Fibroblast of skin of scalp (primary cell): ENCODE results near the gene TSC2.
"Not testable (repeated sequence)": the region's sequence is repeated elsewhere in the genome, so short reads cannot be mapped to it uniquely, and the experiment has no call there.

ENCODE experiments used
- DNase-seq: peaks from one replicate; pipeline ENCODE4 v3.0.0-alpha.2; 2013

The TSC2 gene

GRCh38 chr16:2009791-2010510 is 37.8 kb upstream of the TSC2 start, which contains the start of gene ZNF598:
TSS of gene ZNF598 (minus strand) at chr16:2009821.
- peak; percentile 93 for DNase-seq

GRCh38 chr16:2011726-2012125 is 36.1 kb upstream of the TSC2 start:
- not testable (repeated sequence) for DNase-seq

DNA sequence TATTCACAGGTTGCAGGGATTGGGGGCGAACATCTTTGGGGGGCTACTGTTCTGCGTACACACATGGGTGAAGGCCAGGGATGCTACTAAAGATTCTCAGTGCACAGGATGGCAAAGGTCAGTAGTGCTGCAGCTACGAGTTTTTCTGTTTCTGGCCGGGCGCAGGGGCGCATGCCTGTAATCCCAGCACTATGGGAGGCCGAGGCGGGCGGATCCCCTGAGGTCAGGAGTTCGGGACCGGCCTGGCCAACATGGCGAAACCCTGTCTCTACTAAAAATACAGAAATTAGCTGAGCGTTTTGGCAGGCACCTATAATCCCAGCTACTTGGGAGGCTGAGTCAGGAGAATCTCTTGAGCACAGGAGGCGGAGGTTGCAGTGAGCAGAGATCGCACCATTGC is 34.3 kb upstream of the TSC2 start:
- DNase-seq, result no peak

DNA sequence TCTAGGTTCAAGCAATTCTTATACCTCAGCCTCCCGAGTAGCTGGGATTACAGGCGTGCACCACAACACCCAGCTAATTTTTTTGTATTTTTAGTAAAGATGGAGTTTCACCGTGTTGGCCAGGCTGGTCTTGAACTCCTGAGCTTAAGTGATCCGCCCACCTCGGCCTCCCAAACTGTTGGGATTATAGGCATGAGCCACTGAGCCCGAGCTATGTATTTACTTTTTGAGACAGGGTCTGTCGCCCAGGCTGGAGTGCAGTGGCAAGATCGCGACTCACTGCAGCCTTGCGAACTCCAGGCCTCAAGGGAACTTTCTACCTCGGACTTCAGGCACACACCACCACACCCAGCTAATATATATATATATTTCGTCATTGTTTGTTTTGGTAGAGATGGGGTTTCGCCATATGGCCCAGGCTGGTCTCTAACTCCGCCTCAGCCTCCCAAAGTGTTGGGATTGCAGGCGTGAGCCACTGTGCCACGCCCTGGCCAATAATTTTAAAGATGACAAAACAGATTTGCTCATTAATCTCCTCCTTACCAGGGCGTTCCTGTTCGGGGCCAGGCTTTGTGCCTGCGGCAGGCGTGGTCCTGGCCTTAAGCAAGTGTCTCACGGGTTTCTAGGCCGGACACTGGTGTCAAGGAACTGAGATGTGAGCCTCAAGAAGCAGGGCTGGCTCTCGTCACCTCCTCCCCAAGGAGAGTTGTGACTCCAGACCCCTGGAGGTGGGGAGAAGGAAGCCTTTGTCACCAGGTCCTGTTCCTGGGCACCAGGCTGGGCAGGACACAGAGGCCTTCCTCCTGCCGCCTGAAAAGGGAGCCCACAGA is 32.5 kb upstream of the TSC2 start:
- DNase-seq, result peak; percentile 56

GRCh38 chr16:2015947-2016208 is 31.9 kb upstream of the TSC2 start:
- DNase-seq, result no peak

- DNase-seq, result peak; percentile 19
Observed at GRCh38 chr16:2016407-2016922, 31.3 kb upstream of the TSC2 start.

DNA sequence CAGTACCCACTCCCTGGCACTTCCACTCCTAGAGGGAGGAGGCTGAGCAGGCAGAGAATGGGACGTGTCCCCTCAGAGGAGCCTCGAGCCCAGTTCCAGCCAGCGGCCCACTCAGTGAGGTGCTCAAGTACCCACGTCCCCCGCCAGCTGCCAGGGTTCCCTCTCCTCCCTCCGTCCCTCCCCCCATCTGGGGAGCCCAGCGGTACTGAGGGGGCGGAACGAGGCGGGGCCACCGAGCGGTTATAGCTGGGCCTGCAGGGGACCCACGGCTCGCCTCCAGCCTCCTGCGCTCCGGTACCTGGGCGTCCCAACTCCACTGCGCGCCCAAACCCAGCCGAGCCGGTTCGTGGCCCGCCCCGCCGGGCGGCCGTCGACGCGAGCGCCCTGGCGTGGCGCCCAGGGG is 28.3 kb upstream of the TSC2 start, which contains the start of gene NPW:
Gene NPW (plus strand): TSS at position 268 of the 403 bp plus-strand sequence.
- no peak for DNase-seq

GRCh38 chr16:2019921-2020831 is 27.6 kb upstream of the TSC2 start:
- peak; percentile 9 for DNase-seq

DNA sequence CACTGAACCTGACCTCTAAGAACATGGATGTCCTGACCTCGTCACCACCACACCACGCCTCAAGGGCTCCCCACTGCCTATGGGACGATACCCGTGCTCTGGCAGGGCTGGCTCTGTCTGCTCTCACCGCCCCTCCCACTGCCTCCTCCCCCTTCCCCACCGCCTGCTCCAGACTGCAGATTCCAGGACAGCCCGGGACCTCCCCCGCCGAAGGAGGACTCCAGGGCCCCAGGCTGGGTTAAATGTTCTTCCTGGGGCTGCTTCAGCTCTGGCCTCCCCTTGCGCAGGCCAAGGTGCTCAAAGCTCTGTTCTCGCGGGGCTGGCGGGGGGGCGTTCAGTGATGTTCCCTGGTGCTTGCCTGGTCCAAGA is 25.1 kb upstream of the TSC2 start:
- peak; percentile 79 for DNase-seq

- DNase-seq, result peak; percentile 87
Observed at GRCh38 chr16:2023092-2024031, 24.4 kb upstream of the TSC2 start.

DNA sequence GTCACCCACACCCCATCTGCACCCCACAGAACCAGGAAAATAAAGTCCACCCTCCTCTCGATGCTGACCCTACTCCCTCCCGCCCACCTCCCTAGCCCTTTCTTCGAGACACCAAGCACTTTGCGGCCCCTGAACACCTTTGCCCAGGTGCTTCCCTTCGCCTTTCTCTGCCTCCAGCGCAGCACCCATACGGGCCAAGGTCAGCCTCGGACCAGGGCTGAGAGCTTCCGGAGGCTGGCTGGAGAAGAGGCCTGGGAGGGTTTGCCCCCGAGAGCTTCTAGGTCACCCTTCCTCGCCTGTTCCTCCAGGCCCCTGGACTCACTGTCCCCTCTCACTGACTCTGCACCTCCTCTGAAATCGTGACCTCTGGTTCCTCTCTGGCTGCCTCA is 23.8 kb upstream of the TSC2 start:
- no peak for DNase-seq

DNA sequence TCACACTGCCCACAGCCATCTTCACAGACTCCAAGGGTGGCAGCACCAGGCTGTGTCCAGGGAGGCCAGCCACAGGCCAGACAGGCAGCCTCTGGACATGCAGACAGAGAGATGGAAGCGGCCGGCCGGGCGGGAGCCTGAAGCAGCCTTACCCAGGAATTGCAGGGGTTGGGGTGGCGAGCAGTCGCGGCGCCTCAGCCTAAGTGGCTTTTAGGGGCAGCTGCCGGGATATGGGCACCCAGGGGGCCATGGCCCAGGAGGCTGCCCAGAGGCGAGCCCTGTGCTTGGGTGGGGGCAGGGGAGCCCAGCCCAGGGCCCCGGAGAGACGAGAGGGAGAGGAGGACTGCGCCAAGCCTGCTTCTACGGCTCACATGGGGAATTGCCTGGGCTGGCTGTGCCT is 22.5 kb upstream of the TSC2 start:
- no peak for DNase-seq

DNA sequence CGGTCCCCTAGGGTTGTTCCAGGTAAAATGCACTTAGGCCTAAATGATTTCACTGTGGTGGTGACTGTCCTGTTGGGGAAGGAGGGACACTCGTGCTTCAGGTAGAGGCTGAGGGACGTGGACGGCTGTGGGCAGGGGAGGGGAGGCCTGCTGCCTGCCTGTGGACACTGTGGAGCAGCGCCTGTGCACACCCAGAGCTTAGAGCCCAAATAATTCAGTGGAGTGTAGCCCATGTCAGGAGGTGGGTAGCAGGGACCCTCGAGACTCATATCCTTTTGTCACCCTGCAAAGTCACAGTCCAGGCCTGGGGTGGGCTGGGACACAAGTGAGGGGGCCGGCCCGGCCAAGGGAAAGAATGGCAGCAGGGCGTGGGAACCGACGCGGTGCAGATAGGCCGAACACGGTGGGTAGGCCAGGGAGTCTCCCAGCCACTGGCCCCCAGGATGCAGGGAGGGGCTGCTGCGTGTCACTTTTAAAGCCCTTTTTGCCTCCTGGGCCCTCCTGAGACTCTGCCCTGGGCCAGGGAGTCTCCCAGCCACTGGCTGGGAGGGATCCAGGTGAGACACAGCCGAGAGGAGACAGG is 21.8 kb upstream of the TSC2 start:
- no peak for DNase-seq

- no peak for DNase-seq
Observed at GRCh38 chr16:2026461-2027023, 21.2 kb upstream of the TSC2 start, which contains the start of gene NHERF2. TSS of gene NHERF2 (plus strand) at chr16:2026902. CDS start at chr16:2027006, 104 bp downstream.

DNA sequence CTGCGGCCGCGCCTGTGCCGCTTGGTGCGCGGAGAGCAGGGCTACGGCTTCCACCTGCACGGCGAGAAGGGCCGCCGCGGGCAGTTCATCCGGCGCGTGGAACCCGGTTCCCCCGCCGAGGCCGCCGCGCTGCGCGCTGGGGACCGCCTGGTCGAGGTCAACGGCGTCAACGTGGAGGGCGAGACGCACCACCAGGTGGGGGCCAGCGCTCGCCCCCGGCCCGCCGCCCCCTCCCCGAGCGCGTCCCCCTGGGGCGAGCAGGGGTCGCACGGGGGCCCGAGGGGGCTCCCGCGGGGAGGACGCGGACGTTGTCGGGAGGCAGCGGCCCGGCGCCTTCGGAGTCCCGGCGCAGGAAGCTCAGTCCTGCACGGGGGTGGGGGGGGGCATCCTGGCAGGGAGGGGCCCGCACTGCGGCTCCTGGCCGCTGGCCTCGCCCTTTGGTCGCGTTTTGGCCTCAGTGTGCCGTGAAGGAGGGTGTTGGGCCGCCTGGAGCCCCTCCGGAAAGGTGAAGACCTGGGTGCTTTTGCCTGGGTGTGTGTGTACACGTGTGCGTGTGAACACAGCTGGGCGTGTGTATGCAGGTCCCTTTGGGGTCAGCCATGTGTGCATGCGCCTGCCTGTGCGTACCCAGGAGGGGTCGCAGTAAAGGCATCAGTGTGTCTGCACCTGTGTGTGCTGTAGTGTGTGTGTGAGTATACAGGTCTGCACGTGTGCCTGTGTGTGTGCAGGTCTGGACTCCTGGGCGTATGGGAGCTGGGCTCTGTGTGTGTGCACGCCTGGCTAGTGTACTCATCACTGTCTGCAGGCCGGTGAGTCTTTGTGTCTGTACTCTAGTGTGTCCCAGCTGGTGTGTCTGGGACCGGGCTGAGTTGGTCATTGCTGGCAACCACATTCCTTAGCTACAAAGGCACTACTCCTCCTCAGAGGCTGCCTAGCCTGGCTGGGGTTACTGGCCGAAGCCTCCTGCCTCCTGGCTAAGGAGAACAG is 20.5 kb upstream of the TSC2 start:
- DNase-seq, result peak; percentile 48

- no peak for DNase-seq
Observed at GRCh38 chr16:2028146-2028545, 19.6 kb upstream of the TSC2 start.

GRCh38 chr16:2028620-2029220 is 19.1 kb upstream of the TSC2 start:
- DNase-seq, result no peak

DNA sequence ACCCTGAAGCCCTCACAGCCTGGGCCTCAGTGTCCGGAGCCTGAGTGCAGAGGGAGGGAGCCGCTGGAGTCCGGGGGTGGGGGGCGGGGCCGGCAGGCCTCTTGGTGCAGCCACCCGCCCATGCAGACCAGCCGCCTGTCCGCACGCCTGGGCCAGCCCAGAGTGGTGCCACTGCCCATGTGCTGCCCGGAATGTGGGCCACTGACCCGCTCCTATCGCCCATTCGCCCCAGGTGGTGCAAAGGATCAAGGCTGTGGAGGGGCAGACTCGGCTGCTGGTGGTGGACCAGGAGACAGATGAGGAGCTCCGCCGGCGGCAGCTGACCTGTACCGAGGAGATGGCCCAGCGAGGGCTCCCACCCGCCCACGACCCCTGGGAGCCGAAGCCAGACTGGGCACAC is 18.4 kb upstream of the TSC2 start:
- no peak for DNase-seq

DNA sequence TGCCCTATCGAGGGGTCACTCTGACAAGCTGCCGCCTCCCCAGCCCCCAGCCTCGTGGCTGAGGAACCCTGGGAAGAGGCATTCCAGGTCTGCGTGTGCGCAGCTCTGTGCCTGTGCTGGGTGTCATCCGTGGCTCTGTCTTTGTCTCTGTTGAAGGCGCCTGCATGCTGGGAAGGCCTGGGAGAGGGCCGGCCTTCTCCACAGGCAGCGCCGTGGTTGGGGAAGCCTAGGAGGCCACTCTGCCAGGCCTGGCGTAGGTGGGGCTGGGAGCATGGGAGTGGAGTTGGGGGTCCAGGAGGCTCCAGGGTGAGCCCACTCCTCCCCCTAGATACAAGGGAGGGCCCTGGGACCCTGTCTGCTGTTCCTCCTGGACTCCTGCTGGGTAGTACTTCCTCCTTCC is 17.7 kb upstream of the TSC2 start:
- DNase-seq, result no peak
